Breast epithelium (tissue), 3 donors: Measurements from ENCODE around the gene ATG9B.

Source experiments
- POLR2AphosphoS5 ChIP-seq, 3 donors: sonication (generic); formaldehyde crosslinking; IDR thresholded peaks; one replicate each; pipeline ENCODE4 v1.6.1; 2017; ENCODE audit warnings: antibody characterized with exemption in 3 of 3
- TF ChIP-seq, protein P1 (sequence below), 3 donors: fragments of 450-650 bp; IDR thresholded peaks; one replicate each; pipeline ENCODE4 v1.5.1; 2016 to 2017; ENCODE audit warnings: antibody characterized with exemption in 3 of 3, mild to moderate bottlenecking in 3 of 3, moderate library complexity in 3 of 3

DNA sequence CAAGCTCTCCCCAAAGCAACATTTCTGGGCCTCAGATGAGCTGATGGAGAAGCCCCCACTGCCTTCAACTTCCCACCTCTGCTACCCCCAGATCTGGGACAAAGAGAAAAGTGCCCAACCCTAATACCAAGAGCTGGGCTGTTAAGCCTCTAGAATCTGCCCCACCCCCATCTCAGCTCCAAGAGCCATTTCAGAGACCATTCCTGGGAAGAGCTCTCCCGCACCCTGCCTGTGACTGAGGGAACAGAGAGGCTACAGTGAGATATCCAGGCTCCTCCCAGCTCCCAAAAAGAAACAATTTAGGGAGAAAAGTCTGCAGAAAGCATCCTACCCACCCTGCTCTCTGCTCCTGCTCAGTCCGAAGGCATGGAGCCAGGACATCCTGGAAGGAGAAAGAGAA is 43.6 kb downstream of the ATG9B start:
- TF ChIP-seq, protein P1, sequence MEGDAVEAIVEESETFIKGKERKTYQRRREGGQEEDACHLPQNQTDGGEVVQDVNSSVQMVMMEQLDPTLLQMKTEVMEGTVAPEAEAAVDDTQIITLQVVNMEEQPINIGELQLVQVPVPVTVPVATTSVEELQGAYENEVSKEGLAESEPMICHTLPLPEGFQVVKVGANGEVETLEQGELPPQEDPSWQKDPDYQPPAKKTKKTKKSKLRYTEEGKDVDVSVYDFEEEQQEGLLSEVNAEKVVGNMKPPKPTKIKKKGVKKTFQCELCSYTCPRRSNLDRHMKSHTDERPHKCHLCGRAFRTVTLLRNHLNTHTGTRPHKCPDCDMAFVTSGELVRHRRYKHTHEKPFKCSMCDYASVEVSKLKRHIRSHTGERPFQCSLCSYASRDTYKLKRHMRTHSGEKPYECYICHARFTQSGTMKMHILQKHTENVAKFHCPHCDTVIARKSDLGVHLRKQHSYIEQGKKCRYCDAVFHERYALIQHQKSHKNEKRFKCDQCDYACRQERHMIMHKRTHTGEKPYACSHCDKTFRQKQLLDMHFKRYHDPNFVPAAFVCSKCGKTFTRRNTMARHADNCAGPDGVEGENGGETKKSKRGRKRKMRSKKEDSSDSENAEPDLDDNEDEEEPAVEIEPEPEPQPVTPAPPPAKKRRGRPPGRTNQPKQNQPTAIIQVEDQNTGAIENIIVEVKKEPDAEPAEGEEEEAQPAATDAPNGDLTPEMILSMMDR (IDR thresholded peaks at IDR 0.05), result no peak
- TF ChIP-seq POLR2AphosphoS5 (IDR thresholded peaks at IDR 0.05), result no peak
